LNCAP (cell line): Measurements from ENCODE around the gene GSTM4.
A peak's percentile ranks its signal among the peaks of the same experiment; 100 is the strongest.

Experiments used
- CTCF ChIP-seq: fragments of 450-650 bp; IDR thresholded peaks from 2 replicates; pipeline ENCODE4 v1.5.1; 2017; ENCODE audit warnings: mild to moderate bottlenecking

The GSTM4 gene

GRCh38 chr1:109643385-109644230 lies 12.3 kb upstream of the GSTM4 start:
- peak; percentile 90 for TF ChIP-seq CTCF

- TF ChIP-seq CTCF = no peak
Observed at GRCh38 chr1:109644670-109645069, 11.2 kb upstream of the GSTM4 start.

- TF ChIP-seq CTCF = peak; percentile 62
Observed at GRCh38 chr1:109649491-109649914, 6.4 kb upstream of the GSTM4 start.

- no peak for TF ChIP-seq CTCF
Observed at GRCh38 chr1:109650609-109651008, 5.3 kb upstream of the GSTM4 start.

- TF ChIP-seq CTCF = no peak
Observed at GRCh38 chr1:109652402-109652801, 3.5 kb upstream of the GSTM4 start.

- TF ChIP-seq CTCF = no peak
Observed at GRCh38 chr1:109653306-109653705, 2.6 kb upstream of the GSTM4 start.

- TF ChIP-seq CTCF = no peak
Observed at GRCh38 chr1:109654519-109654918, 1.4 kb upstream of the GSTM4 start.

GRCh38 chr1:109657395-109657794 lies 1.5 kb downstream of the GSTM4 start:
- TF ChIP-seq CTCF = no peak
